IMR-90 (cell line): ENCODE measurements around the gene KCTD19.

Source experiments
- BHLHE40 ChIP-seq: fragments of 150-350 bp; IDR thresholded peaks from 2 replicates; pipeline ENCODE4 v1.6.1; 2016; ENCODE audit warnings: mild to moderate bottlenecking, low read depth, low read length
- CHD1 ChIP-seq: IDR thresholded peaks from 2 replicates; pipeline ENCODE4 v1.6.1; 2012; ENCODE audit warnings: low read depth, low read length, improper control_type of control experiment
- FOS ChIP-seq: fragments of 150-350 bp; IDR thresholded peaks from 2 replicates; pipeline ENCODE4 v1.6.1; 2016; ENCODE audit warnings: low read depth, low read length
- MAFK ChIP-seq: IDR thresholded peaks from 2 replicates; pipeline ENCODE4 v1.6.1; 2012; ENCODE audit warnings: low read depth, low read length, improper control_type of control experiment
- MAZ ChIP-seq: IDR thresholded peaks from 2 replicates; pipeline ENCODE4 v1.6.1; 2012; ENCODE audit warnings: low read depth, mild to moderate bottlenecking, low read length, improper control_type of control experiment, moderate library complexity, borderline replicate concordance
- MXI1 ChIP-seq: IDR thresholded peaks from 2 replicates; pipeline ENCODE4 v1.6.1; 2012; ENCODE audit warnings: low read depth, mild to moderate bottlenecking, low read length, moderate library complexity, borderline replicate concordance
- POLR2A ChIP-seq: IDR thresholded peaks from 2 replicates; pipeline ENCODE4 v1.6.1; 2012; ENCODE audit warnings: mild to moderate bottlenecking, low read depth, low read length
- RAD21 ChIP-seq: IDR thresholded peaks from 2 replicates; pipeline ENCODE4 v1.6.1; 2012; ENCODE audit warnings: low read length, improper control_type of control experiment
- RCOR1 ChIP-seq: IDR thresholded peaks from 2 replicates; pipeline ENCODE4 v1.6.1; 2012; ENCODE audit warnings: mild to moderate bottlenecking, low read length, improper control_type of control experiment; ENCODE audit not compliant: insufficient replicate concordance
- RFX5 ChIP-seq: IDR thresholded peaks from 2 replicates; pipeline ENCODE4 v1.8.0; 2012; ENCODE audit warnings: low read depth, mild to moderate bottlenecking, low read length, moderate library complexity
- SMC3 ChIP-seq: fragments of 150-350 bp; IDR thresholded peaks from 2 replicates; pipeline ENCODE4 v1.6.1; 2016; ENCODE audit warnings: low read depth, mild to moderate bottlenecking, antibody characterized with exemption, low read length, moderate library complexity
- TF ChIP-seq, protein P1 (sequence below): conservative IDR thresholded peaks from 2 replicates; pipeline ENCODE4 v1.5.1; 2012; ENCODE audit warnings: mild to moderate bottlenecking, low read depth, low read length, improper control_type of control experiment
- TF ChIP-seq, protein P2 (sequence below): fragments of 150-350 bp; IDR thresholded peaks from 2 replicates; pipeline ENCODE4 v1.6.1; 2017; ENCODE audit warnings: mild to moderate bottlenecking, antibody characterized with exemption, low read length, low read depth
- TF ChIP-seq, protein P3 (sequence below): fragments of 150-350 bp; IDR thresholded peaks from 2 replicates; pipeline ENCODE4 v1.6.1; 2016; ENCODE audit warnings: low read depth, mild to moderate bottlenecking, low read length, moderate library complexity, borderline replicate concordance

DNA sequence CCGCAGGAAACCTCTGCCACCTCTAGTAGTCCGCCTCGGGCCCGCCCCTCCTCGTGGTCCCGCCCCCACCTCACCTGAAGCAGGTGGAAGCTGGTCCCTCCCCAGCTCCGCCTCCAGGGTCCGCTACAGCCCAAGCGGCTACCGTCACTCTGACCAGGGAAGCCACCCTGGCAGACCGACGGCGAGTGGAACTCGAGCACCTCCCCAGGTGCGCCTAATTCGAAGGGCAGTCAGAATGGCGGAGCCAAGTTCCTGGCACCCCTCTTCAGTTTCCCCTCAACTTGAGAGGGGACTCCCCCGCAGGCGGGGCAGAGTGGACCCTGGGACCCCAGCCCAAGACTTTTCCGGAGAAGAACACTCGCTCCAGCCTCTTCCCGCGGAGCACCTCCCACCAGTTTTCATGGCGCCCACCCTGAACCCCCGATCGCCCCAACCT is 79.8 kb downstream of the KCTD19 start:
- TF ChIP-seq MAZ (no peak), MXI1 (no peak), RCOR1 (no peak), CHD1 (no peak), POLR2A (no peak; the same call in 1 of the 2 replicates), RAD21 (no peak), RFX5 (no peak), MAFK (no peak), BHLHE40 (no peak), SMC3 (no peak), FOS (no peak)
- TF ChIP-seq, protein P1, sequence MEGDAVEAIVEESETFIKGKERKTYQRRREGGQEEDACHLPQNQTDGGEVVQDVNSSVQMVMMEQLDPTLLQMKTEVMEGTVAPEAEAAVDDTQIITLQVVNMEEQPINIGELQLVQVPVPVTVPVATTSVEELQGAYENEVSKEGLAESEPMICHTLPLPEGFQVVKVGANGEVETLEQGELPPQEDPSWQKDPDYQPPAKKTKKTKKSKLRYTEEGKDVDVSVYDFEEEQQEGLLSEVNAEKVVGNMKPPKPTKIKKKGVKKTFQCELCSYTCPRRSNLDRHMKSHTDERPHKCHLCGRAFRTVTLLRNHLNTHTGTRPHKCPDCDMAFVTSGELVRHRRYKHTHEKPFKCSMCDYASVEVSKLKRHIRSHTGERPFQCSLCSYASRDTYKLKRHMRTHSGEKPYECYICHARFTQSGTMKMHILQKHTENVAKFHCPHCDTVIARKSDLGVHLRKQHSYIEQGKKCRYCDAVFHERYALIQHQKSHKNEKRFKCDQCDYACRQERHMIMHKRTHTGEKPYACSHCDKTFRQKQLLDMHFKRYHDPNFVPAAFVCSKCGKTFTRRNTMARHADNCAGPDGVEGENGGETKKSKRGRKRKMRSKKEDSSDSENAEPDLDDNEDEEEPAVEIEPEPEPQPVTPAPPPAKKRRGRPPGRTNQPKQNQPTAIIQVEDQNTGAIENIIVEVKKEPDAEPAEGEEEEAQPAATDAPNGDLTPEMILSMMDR: no peak
- TF ChIP-seq, protein P2, sequence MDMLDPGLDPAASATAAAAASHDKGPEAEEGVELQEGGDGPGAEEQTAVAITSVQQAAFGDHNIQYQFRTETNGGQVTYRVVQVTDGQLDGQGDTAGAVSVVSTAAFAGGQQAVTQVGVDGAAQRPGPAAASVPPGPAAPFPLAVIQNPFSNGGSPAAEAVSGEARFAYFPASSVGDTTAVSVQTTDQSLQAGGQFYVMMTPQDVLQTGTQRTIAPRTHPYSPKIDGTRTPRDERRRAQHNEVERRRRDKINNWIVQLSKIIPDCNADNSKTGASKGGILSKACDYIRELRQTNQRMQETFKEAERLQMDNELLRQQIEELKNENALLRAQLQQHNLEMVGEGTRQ: no peak
- TF ChIP-seq, protein P3, sequence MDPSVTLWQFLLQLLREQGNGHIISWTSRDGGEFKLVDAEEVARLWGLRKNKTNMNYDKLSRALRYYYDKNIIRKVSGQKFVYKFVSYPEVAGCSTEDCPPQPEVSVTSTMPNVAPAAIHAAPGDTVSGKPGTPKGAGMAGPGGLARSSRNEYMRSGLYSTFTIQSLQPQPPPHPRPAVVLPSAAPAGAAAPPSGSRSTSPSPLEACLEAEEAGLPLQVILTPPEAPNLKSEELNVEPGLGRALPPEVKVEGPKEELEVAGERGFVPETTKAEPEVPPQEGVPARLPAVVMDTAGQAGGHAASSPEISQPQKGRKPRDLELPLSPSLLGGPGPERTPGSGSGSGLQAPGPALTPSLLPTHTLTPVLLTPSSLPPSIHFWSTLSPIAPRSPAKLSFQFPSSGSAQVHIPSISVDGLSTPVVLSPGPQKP: no peak
